ENCODE results near the gene MRPL21. TPM values are rescaled to one million over a fixed set of nuclear protein-coding genes. Genes with fewer than 3 reads are reported as not detected.

The MRPL21 gene
- total RNA-seq, 1 donor from 2014 or later: 69.1 TPM

- Histone ChIP-seq H3K4me2 (ENCODE audit: low read length) (no peak overlapping the region), H3K9me3 (ENCODE audit: insufficient read depth, low read depth, low read length) (no peaks in the 10 kb centered on the region), H3K36me3 (ENCODE audit: insufficient read depth, low read length) (peaks cover 5% of the 10 kb centered on the region), H2AFZ (ENCODE audit: low read depth, low read length) (no peak overlapping the region), H3K27ac (ENCODE audit: low read depth, low read length) (no peak overlapping the region), H4K20me1 (ENCODE audit: insufficient read depth, low read length) (peaks cover 8% of the 10 kb centered on the region), H3K79me2 (ENCODE audit: insufficient read depth, low read length) (no peaks in the 10 kb centered on the region), H3K4me1 (ENCODE audit: insufficient read depth, low read length) (no peaks in the 10 kb centered on the region), H3K4me3 (ENCODE audit: insufficient read depth, low read depth, low read length) (no peak overlapping the region), H3K9ac (ENCODE audit: low read length) (no peak overlapping the region), H3K27me3 (ENCODE audit: insufficient read depth, low read length) (no peaks in the 10 kb centered on the region)
- Mint-ChIP-seq H3K27me3 (ENCODE audit: low read depth, unreplicated experiment) (no peaks in the 10 kb centered on the region), H3K4me3 (ENCODE audit: unreplicated experiment) (no peak overlapping the region), H3K9me3 (ENCODE audit: unreplicated experiment) (no peaks in the 10 kb centered on the region), H3K27ac (ENCODE audit: unreplicated experiment) (no peak overlapping the region), H3K4me1 (ENCODE audit: low read depth, unreplicated experiment) (no peaks in the 10 kb centered on the region), H3K36me3 (ENCODE audit: low read depth, unreplicated experiment) (peaks cover 16% of the 10 kb centered on the region)
- no peak for TF ChIP-seq CTCF (IDR thresholded peaks at IDR 0.05; ENCODE audit: insufficient read depth, low read depth, low read length)
- no peak for TF ChIP-seq EZH2 (IDR thresholded peaks at IDR 0.05; ENCODE audit: insufficient read depth, low read length)
- DNase-seq (ENCODE audit: low read depth): no peak
- no peak for FAIRE-seq
Observed at GRCh38 chr11:68934321-68934645, 30.7 kb upstream of the MRPL21 start.

- no peaks in the 10 kb centered on the region for H3K4me1 Mint-ChIP-seq (ENCODE audit: low read depth, unreplicated experiment)
- Histone ChIP-seq H3K27me3 (ENCODE audit: insufficient read depth, low read length) (no peaks in the 10 kb centered on the region), H3K9ac (ENCODE audit: low read length) (no peak overlapping the region), H3K36me3 (ENCODE audit: insufficient read depth, low read length) (peaks cover 8% of the 10 kb centered on the region), H3K79me2 (ENCODE audit: insufficient read depth, low read length) (no peaks in the 10 kb centered on the region), H3K27ac (ENCODE audit: low read depth, low read length) (no peak overlapping the region), H3K9me3 (ENCODE audit: insufficient read depth, low read depth, low read length) (no peaks in the 10 kb centered on the region), H3K4me1 (ENCODE audit: insufficient read depth, low read length) (no peaks in the 10 kb centered on the region), H4K20me1 (ENCODE audit: insufficient read depth, low read length) (peaks cover 8% of the 10 kb centered on the region), H2AFZ (ENCODE audit: low read depth, low read length) (no peak overlapping the region), H3K4me3 (ENCODE audit: insufficient read depth, low read depth, low read length) (no peak overlapping the region), H3K4me2 (ENCODE audit: low read length) (no peak overlapping the region)
- H3K27me3 Mint-ChIP-seq (ENCODE audit: low read depth, unreplicated experiment): no peaks in the 10 kb centered on the region
- H3K27ac Mint-ChIP-seq (ENCODE audit: unreplicated experiment): no peak overlapping the region
- H3K36me3 Mint-ChIP-seq (ENCODE audit: low read depth, unreplicated experiment): peaks cover 19% of the 10 kb centered on the region
- no peak overlapping the region for H3K4me3 Mint-ChIP-seq (ENCODE audit: unreplicated experiment)
- FAIRE-seq (no peak), DNase-seq (ENCODE audit: low read depth) (no peak)
- H3K9me3 Mint-ChIP-seq (ENCODE audit: unreplicated experiment): no peaks in the 10 kb centered on the region
- TF ChIP-seq CTCF (IDR thresholded peaks at IDR 0.05; ENCODE audit: insufficient read depth, low read depth, low read length) (no peak), EZH2 (IDR thresholded peaks at IDR 0.05; ENCODE audit: insufficient read depth, low read length) (no peak)
Observed at GRCh38 chr11:68933605-68934320, 30.1 kb upstream of the MRPL21 start.

GRCh38 chr11:68932933-68933577 lies 29.4 kb upstream of the MRPL21 start:
- no peak for TF ChIP-seq EZH2 (IDR thresholded peaks at IDR 0.05; ENCODE audit: insufficient read depth, low read length)
- TF ChIP-seq CTCF (IDR thresholded peaks at IDR 0.05; ENCODE audit: insufficient read depth, low read depth, low read length): no peak
- peaks cover 21% of the 10 kb centered on the region for H3K36me3 Mint-ChIP-seq (ENCODE audit: low read depth, unreplicated experiment)
- no peaks in the 10 kb centered on the region for H3K27me3 Mint-ChIP-seq (ENCODE audit: low read depth, unreplicated experiment)

More at GRCh38 chr11:68932933-68933577, 29.4 kb upstream of the MRPL21 start:
- no peaks in the 10 kb centered on the region for H3K27me3 ChIP-seq (ENCODE audit: insufficient read depth, low read length)
- no peaks in the 10 kb centered on the region for H3K9me3 ChIP-seq (ENCODE audit: insufficient read depth, low read depth, low read length)
- H3K4me2 ChIP-seq (ENCODE audit: low read length): no peak overlapping the region
- H3K4me1 ChIP-seq (ENCODE audit: insufficient read depth, low read length): no peaks in the 10 kb centered on the region
- no peak overlapping the region for H3K27ac ChIP-seq (ENCODE audit: low read depth, low read length)
- Mint-ChIP-seq H3K9me3 (ENCODE audit: unreplicated experiment) (no peaks in the 10 kb centered on the region), H3K4me3 (ENCODE audit: unreplicated experiment) (no peak overlapping the region), H3K4me1 (ENCODE audit: low read depth, unreplicated experiment) (peaks cover 3% of the 10 kb centered on the region), H3K27ac (ENCODE audit: unreplicated experiment) (no peak overlapping the region)
- H2AFZ ChIP-seq (ENCODE audit: low read depth, low read length): no peak overlapping the region
- DNase-seq (ENCODE audit: low read depth) (no peak), FAIRE-seq (no peak)
- no peaks in the 10 kb centered on the region for H3K79me2 ChIP-seq (ENCODE audit: insufficient read depth, low read length)
- no peak overlapping the region for H3K4me3 ChIP-seq (ENCODE audit: insufficient read depth, low read depth, low read length)
- peaks cover 11% of the 10 kb centered on the region for H3K36me3 ChIP-seq (ENCODE audit: insufficient read depth, low read length)
- peaks cover 8% of the 10 kb centered on the region for H4K20me1 ChIP-seq (ENCODE audit: insufficient read depth, low read length)
- no peak overlapping the region for H3K9ac ChIP-seq (ENCODE audit: low read length)

Measured in astrocyte (in vitro differentiated cells and primary cell).